Colonic mucosa (tissue), 4 donors: Measurements from ENCODE around the gene RAPGEF1. TPM values are rescaled to one million over a fixed set of nuclear protein-coding genes. Genes with fewer than 3 reads are reported as not detected.

Experiments
- DNase-seq: peaks from one replicate; pipeline ENCODE4 v3.0.0-alpha.2; 2020
- H3K27ac ChIP-seq: fragments of 200-600 bp; one replicate; pipeline ENCODE4 v1.8.0; 2021
- H3K27me3 ChIP-seq: fragments of 200-600 bp; one replicate; pipeline ENCODE4 v1.8.0; 2021
- H3K36me3 ChIP-seq: fragments of 200-600 bp; one replicate; pipeline ENCODE4 v1.8.0; 2021
- H3K4me1 ChIP-seq: fragments of 200-600 bp; one replicate; pipeline ENCODE4 v1.8.0; 2021; ENCODE audit warnings: mild to moderate bottlenecking
- H3K4me3 ChIP-seq: fragments of 200-600 bp; one replicate; pipeline ENCODE4 v1.8.0; 2021
- H3K9ac ChIP-seq, 2 donors: one replicate each; pipeline ENCODE4 v1.7.0; 2013; ENCODE audit warnings: control low read depth in 2 of 2, low read depth in 2 of 2, low read length in 2 of 2
- H3K9me3 ChIP-seq: fragments of 200-600 bp; one replicate; pipeline ENCODE4 v1.8.0; 2021
- intact Hi-C: fragments of 100-400 bp; cut with DNase I; formaldehyde crosslinking; loops from one replicate; pipeline ENCODE4 v1.14.1; 2022
- total RNA-seq, 2 donors: library from RNA; stranded (reverse); fragmentation: NEBNext Ultra II Directional in 1 of 2; extraction: Animal tissue kit (Norgen Biotek cat#: 25700) in 1 of 2; gene quantifications; one replicate each; pipeline ENCODE4 v1.2.1, GENCODE V29; 2021
- TF ChIP-seq, protein P1 (sequence below): fragments of 200-600 bp; IDR thresholded peaks from one replicate; pipeline ENCODE4 v1.8.0; 2022; ENCODE audit warnings: antibody characterized with exemption, mild to moderate bottlenecking
- donor health status: healthy.
- donor health status: DM: no; HTN: no; CAD: no.
- donor health status: DM: no; HTN: no; CAD: no.

The RAPGEF1 gene
- total RNA-seq, 2 donors from 2014 or later = 47.2 to 58.6 TPM

DNA sequence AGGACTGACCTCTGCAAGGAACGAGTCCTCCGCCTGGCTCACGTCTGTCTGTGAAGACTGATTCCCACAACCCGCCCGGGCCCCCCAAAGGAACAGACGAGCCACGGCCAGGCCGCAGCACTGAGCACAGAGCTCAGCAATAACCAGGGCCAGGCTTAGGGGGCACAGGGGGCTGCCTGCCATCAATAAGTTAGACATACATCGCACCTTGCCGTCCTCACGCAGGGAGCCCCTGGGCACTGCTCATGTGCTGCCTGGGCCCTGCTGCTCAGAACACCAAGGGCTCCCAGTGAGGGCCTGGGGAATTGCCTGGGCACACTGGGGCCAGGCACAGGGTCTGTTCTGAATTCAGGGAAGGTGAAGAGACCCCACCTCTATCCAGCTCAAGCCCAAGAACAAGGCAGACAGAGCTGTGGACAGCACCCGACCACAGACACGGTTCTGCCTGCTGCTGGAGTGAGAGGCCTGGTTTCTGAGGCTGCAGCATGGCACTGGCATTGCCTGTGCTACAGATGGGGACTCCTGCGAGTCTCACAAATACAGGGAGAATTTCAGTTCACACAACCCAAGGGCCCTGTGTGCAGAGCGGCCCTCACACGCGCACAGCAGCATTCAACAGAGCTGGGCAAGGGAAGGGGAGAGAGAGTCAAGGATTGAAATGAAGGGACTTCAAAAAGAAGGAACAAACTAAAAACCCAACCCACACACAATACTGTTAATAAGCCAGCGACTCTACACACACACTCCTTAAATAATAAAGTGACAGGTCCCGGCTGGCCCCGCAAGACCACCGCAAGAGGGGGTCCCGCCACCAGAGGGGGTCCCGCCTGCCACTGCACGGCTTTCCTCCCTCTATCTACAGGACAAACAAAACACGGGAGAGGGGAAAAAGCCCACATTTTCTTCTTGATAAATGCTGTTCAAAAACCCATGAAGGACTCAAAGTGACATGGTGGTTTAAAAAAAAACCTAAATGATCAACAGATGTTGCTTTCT, 162.6 kb downstream of the RAPGEF1 start:
- Histone ChIP-seq H3K4me1 (no peaks in the 10 kb centered on the region), H3K27ac (no peak overlapping the region), H3K9me3 (no peaks in the 10 kb centered on the region), H3K27me3 (no peaks in the 10 kb centered on the region), H3K9ac (no peak overlapping the region), H3K4me3 (no peak overlapping the region), H3K36me3 (peaks cover 11% of the 10 kb centered on the region)
- no peak for DNase-seq
- TF ChIP-seq, protein P1, sequence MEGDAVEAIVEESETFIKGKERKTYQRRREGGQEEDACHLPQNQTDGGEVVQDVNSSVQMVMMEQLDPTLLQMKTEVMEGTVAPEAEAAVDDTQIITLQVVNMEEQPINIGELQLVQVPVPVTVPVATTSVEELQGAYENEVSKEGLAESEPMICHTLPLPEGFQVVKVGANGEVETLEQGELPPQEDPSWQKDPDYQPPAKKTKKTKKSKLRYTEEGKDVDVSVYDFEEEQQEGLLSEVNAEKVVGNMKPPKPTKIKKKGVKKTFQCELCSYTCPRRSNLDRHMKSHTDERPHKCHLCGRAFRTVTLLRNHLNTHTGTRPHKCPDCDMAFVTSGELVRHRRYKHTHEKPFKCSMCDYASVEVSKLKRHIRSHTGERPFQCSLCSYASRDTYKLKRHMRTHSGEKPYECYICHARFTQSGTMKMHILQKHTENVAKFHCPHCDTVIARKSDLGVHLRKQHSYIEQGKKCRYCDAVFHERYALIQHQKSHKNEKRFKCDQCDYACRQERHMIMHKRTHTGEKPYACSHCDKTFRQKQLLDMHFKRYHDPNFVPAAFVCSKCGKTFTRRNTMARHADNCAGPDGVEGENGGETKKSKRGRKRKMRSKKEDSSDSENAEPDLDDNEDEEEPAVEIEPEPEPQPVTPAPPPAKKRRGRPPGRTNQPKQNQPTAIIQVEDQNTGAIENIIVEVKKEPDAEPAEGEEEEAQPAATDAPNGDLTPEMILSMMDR = no peak
- intact Hi-C loops = no loop called here

DNA sequence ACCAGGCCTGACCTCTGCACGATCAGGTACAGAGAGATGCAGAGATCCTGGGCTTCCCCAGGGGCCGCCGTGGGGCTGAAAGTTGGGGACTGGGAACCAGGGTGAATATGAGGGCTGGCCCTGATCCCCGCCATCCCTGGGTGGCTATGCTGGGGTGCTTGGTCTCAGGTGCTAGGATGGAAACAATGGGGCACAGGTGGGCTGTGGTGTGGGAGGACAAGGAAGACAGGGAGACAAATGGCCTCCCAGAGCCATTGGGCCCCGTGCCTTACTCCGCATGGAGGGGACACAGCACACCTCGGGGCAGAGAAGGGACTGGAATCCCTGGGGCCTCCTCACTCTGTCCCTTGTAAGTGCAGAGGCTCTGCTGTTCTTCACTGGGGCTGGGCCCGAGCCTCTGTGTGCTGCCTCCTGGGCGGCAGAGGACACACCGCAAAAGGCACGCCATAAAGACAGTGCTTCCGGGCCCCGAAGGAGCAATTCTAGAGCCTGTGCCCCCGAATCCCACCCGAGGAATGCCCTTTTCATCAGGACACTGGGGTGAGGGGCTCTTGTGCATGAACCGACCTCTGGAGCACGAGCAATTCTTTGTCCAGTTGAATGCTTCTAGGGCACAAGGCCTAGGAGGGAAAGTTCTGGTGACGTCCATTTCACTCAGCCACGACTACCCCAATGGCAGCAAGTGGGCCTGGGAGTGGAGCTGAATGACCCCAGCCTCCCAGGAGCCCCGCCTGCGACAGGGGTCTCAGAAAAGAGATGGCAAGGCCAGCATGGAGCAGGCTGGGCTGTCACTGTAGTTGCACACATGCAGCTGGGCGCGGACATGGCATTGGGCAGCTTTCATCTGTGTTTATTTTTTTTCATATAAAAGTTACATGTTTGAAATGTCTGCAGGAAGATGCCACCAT, 163.7 kb downstream of the RAPGEF1 start:
- Histone ChIP-seq H3K36me3 (peaks cover 11% of the 10 kb centered on the region), H3K4me3 (no peak overlapping the region), H3K9me3 (no peaks in the 10 kb centered on the region), H3K27me3 (no peaks in the 10 kb centered on the region), H3K4me1 (no peaks in the 10 kb centered on the region), H3K27ac (no peak overlapping the region), H3K9ac (no peak overlapping the region)
- DNase-seq = no peak
- TF ChIP-seq, protein P1 = no peak
- intact Hi-C loops = no loop called here

DNA sequence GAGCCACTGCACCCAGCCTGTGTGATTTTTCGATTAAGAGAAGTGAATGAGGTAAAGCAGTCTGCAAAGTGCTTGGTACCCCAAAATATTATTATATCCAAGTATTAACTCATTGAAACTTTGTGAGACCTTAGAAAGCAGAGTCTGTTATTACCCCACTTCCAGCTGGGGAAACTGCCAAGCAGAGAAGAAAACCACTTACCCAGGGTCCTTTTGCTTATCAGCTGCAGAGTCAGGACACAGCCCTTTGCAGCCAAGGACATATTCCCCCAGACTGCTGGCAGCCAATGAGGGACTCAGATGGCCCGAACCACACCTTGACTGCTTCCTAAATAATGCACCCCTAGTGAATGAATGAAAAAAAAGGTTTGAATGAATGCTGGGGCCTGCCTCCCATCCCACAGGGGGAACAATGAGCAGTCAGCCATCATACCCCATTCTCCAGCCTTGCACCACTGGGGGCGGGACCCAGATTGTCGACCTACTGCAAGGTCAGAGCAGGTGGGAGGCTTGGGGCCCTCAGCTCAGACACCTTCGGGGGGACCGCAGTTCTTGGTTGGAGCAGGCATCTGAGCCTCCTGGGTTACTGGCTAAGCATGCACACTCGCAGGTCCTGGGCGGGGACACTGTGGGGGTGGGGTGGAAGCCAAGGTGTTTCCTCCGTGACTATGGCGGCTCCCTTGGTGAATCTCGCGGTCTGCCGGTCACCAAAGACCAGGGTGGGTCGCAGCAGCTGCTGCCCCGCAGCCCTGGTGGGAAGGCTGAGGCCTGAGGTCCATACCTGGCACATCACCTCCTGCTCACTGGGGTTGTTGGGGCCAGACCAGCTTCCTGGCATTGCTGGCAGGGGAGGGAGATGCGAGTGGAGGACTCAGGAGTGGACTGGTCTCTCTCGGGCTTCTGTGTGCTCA, 164.9 kb downstream of the RAPGEF1 start:
- no peak overlapping the region for H3K4me3 ChIP-seq
- H3K9me3 ChIP-seq = no peaks in the 10 kb centered on the region
- no peak overlapping the region for H3K27ac ChIP-seq
- TF ChIP-seq, protein P1 = no peak
- no peaks in the 10 kb centered on the region for H3K4me1 ChIP-seq
- DNase-seq = no peak
- intact Hi-C loops = no loop called here
- no peak overlapping the region for H3K9ac ChIP-seq
- H3K36me3 ChIP-seq = peaks cover 11% of the 10 kb centered on the region
- H3K27me3 ChIP-seq = no peaks in the 10 kb centered on the region

DNA sequence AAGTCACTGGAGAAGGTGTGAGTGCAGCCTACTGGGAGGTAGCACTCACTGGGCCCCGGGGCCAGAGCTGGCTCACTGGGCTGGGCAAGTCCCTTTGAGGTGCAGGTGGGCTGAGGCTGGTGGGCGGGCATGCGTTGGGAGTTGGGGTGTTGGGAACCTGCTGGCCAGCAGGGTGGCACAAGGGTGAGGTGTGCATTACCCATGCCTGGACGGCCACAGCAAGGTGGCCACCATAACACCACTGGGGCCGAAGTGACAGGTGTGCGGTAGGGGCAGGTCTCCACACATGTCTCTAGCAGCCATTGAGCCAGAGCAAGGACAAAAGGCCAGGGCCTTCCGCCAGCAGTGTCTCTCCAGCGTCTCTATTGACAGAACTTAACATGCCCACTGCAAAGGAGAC, 172.0 kb downstream of the RAPGEF1 start:
- Histone ChIP-seq H3K9me3 (no peaks in the 10 kb centered on the region), H3K4me1 (no peaks in the 10 kb centered on the region), H3K36me3 (no peaks in the 10 kb centered on the region), H3K9ac (no peak overlapping the region), H3K27me3 (no peaks in the 10 kb centered on the region), H3K27ac (no peak overlapping the region), H3K4me3 (no peak overlapping the region)
- intact Hi-C loops = no loop called here
- no peak for DNase-seq
- TF ChIP-seq, protein P1 = no peak
